Measurements from ENCODE around the gene RAPH1. TPM values are rescaled to one million over a fixed set of nuclear protein-coding genes. Genes with fewer than 3 reads are reported as not detected.
"Not testable (repeated sequence)": the region's sequence is repeated elsewhere in the genome, so short reads cannot be mapped to it uniquely, and the experiment has no call there.

The RAPH1 gene
- total RNA-seq, 1 experiment from 2014 or later: 9.4 TPM

- DNase-seq (ENCODE audit: low read depth): no peak
These were observed 14.3 kb upstream of the RAPH1 start for GRCh38 chr2:203549406-203549805.

GRCh38 chr2:203548887-203549286 is 13.8 kb upstream of the RAPH1 start:
- DNase-seq (ENCODE audit: low read depth): no peak

GRCh38 chr2:203547356-203547755 is 12.3 kb upstream of the RAPH1 start:
- no peak for DNase-seq (ENCODE audit: low read depth)

DNA sequence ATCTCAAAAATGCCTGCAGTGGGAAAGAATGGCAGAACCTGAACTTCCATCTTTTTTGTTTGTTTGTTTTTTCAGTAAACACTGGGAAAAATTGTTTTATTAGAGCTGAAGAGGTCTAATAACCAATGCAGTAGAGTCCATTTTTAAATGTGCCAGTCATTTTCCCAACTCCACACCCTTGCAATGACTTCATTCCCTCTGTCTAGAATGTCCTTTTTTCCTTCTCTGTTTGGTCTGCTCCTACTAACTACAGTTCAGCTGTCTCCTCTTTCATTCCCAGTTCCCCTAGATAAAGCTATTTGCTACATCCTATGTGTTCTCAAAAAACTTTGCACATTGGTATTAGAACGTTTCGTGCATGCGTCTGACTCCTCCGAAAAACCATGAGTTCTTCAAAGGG is 9.3 kb upstream of the RAPH1 start:
- DNase-seq (ENCODE audit: low read depth): no peak

GRCh38 chr2:203543898-203544328 is 8.8 kb upstream of the RAPH1 start:
- no peak for DNase-seq (ENCODE audit: low read depth)

GRCh38 chr2:203540598-203540997 is 5.5 kb upstream of the RAPH1 start:
- not testable (repeated sequence) for DNase-seq (ENCODE audit: low read depth)

DNA sequence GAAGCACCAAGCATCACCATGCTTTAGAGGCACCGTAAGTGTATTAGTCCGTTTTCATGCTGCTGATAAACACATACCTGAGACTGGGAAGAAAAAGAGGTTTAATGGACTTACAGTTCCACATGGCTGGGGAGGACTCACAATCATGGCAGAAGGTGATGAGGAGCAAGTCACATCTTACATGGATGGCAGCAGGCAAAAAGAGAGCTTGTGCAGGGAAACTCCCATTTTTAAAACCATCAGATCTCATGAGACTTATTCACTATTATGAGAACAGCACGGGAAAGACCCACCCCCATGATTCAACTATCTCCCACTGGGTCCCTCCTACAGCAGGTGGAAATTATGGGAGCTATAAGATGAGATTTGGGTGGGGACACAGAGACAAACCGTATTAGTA is 3.1 kb upstream of the RAPH1 start:
- DNase-seq (ENCODE audit: low read depth): not testable (repeated sequence)

- DNase-seq (ENCODE audit: low read depth): not testable (repeated sequence)
These were observed 1.5 kb upstream of the RAPH1 start for GRCh38 chr2:203536586-203536951.

DNA sequence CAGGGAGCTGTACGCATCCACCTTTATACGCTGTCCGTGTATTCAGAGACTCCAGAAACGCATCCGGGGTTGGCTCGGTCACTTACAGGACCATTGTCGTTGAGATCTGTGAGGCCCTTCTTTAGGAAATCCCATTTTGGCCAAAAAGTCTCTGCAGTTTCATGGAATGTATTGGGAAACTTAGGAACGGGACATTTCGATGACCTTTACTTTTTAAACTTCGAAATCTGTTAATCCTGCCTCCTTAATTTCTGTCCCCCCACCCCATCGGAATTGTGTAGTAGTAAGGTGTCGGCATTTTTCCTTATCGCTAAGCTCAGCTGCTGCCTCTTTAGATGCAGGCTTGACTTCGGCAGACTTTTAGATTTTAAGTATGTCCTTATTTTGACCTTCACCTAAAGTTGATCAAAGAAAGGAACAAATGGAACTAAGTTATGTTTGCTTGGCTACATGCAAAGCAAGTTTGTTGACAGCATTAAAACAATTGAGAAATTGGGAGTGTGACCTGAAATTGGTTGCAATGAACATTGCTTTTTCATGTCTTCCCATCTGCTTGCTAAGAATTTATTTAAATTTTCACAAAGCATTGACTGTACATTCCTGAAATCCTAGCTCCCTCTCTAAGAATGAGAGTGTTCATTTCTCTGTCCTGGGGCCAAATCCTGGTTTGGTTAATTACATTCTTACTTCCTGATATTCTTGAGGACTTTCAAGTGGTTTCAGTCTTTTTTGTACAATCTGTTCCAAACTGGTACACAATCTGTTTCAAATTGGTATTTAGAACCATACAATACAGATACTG is 884 bp upstream of the RAPH1 start:
- DNase-seq (ENCODE audit: low read depth): peak; percentile 86

DNA sequence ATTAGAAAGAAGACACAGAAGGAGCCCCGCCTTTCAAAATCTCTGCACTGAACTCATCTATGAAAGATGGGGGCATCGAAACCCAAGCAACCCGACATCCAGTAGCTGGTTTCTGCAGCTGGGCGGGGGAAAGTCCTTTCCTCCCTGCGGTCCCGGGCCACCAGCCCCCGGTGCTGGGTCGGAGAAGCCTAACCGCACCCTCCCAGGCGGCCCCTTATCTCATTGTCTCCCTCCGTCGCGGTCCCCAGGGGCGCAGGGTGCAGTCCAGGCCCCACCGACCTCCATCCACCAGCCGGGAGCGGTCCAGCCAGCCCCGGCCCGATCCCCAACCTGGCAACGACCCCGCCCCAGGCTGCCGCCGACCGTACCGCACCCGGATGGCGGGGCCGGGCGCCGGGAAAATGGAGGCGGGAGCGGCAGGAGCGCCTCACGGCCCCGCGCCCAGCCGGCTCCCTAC is 452 bp downstream of the RAPH1 start:
- no peak for DNase-seq (ENCODE audit: low read depth)

GRCh38 chr2:203533676-203534591 is 1.2 kb downstream of the RAPH1 start:
- DNase-seq (ENCODE audit: low read depth): peak; percentile 66

GRCh38 chr2:203532957-203533658 is 2.0 kb downstream of the RAPH1 start:
- DNase-seq (ENCODE audit: low read depth): peak; percentile 61

DNA sequence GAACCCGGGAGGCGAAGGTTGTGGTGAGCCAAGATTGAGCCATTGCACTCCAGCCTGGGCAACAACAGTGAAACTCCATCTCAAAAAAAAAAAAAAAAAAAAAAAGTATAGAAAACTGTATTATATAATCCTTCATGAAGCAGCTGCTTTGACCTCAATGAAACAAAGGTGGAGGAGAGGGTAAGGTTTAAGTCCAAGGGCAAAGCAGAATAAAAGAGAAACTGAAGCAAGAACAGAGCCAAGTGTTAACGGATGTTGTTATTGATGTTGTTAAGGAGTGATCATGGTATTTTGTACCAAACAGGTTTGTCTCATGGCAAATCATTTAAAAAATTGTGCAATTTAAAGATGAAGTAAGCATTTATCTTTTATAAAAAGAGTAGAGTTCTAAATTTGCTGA is 7.4 kb downstream of the RAPH1 start:
- DNase-seq (ENCODE audit: low read depth): no peak

DNA sequence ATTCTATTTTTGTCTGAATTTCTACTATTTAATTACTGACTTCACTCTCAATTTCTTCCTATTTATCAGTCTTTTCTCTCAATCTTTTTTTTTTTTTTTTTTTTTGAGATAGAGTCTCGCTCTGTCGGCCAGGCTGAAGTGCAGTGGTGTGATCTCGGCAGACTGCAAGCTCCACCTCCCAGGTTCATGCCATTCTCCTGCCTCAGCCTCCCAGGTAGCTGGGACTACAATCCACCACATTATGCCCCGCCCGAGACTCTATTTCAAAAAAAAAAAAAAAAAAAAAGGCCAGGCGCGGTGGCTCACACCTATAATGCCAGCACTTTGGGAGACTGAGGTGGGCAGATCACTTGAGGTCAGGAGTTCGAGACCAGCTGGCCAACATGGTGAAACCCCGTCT is 21.8 kb downstream of the RAPH1 start:
- not testable (repeated sequence) for DNase-seq (ENCODE audit: low read depth)

DNA sequence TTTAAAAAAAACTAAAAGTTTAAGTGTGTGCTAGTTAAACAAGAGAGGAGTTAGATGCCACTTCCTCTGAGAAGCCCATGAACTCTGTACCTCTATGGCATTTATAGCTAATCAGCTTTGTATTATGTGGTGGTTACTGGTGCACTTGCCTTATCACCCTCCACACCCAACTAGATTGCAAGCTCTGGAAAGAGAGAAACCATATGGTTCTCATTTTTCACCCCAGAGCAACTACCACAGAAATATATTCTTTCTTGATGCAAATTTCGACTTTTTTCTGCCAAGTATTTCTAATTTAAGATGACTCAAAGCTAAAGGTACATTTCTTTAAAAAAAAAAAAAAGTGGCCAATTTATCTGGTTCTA is 24.2 kb downstream of the RAPH1 start:
- peak; percentile 57 for DNase-seq (ENCODE audit: low read depth)

DNA sequence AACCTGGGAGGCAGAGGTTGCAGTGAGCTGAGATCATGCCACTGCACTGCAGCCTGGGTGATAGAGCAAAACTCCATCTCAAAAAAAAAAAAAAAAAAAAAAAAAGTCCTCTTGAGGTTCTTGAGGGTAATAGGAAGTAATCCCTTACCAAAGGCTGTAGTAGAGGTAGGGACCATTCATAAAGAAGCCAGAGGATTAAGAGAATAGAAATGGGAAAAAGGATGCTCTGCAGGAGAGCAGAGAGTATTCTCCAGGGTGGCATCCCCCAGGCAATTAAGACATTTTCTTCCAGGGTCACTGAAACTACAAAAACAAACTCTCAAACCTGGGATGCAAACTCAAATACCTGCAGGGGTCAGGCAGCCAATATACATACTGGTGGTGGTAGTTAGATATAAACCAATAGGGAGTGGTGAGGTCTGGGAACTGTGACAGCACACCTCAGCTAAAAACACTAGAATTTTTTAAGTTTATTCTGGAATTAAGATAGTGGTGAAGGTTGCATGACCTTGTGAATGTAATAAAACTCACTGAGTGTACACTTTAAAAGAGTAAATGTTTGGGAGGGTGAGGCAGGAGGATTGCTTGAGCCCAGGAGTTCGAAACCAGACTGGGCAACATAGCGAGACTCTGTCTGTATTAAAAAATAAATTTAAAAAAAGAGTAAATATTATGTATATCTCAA is 24.7 kb downstream of the RAPH1 start:
- no peak for DNase-seq (ENCODE audit: low read depth)

GRCh38 chr2:203503460-203503859 is 31.6 kb downstream of the RAPH1 start:
- DNase-seq (ENCODE audit: low read depth): not testable (repeated sequence)

DNA sequence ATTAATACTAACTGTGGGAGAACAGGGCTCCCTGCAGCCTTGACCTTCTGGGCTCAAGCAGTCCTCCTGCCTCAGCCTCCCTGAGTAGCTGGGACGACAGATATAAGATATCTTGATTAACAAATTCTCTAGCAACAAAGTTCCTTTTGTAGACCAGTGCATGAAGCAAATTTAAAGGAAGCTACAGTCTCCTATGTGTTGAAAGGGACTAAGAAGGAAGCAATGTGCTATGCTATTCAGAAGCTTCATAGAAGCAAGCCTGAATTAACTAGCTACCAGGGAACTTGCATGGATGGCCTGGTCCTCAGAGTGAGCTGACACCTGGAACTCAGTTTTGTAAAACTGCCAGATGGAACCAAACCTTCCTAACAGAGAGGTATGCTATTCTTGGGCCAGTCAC is 33.2 kb downstream of the RAPH1 start:
- no peak for DNase-seq (ENCODE audit: low read depth)

DNA sequence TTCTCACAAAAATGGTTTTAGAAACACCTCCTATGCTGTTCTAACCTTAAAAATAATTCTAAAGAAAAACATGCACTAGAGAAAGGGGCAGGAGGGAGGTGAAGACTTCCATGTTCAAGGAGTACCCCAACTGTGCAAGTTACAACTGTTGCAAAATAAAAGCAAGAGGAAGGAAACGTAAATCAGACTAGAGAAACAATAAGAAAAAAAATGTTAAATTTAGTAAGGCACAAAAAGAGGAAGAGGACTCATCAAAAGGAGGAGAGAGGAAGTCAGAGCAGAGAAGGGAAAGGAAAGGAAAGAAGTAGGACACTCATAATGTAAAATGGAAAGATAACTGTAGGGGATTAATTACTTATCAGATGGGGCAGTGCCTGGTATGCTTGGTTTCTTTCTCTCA is 34.1 kb downstream of the RAPH1 start:
- DNase-seq (ENCODE audit: low read depth): no peak

GRCh38 chr2:203500297-203500696 is 34.8 kb downstream of the RAPH1 start:
- DNase-seq (ENCODE audit: low read depth): no peak

GRCh38 chr2:203498161-203498560 is 36.9 kb downstream of the RAPH1 start:
- peak; percentile 77 for DNase-seq (ENCODE audit: low read depth)

- DNase-seq (ENCODE audit: low read depth): no peak
These were observed 42.1 kb downstream of the RAPH1 start for GRCh38 chr2:203492965-203493364.

All from RPMI7951 (cell line).